ENCODE data around the gene FAT1.

DNA sequence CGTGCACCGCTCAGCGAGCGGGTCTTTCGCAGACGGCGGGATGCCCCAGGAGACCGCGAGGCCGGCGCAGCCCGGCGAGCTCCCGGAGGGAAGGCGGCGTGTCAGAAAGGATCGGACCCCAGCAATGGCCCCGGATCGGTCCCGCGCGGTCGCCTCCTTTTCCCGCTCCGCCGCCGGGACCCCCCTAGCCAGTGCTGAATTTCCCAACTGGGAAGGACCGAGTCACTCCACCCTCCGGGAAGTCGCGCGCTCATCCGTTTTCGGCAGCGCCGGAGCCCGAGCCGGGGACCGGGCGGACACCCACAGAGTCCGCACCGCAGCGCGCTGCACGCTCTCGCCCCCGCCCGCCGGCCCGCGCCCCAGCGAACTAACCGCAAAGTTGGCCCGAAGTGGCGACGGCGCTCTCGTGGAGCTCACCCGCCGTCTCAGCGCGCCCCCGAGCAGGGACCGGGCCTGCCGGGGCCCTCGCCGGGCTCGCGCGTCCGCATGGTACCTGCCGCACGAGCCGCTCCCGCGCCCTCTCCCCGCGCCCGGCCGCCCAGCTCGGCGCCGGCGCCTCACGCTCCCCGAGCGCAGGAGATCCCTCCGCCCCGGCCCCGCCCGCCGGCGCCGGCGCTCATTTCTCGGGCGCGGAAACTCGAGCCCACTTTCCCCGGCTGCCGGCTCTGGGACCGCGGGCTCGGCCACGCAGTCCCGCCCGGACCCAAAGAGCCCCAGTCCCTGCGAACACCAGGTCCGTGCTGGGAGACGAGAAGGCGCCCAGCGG is at the start of gene FAT1:
- TF ChIP-seq CTCF (IDR thresholded peaks at IDR 0.05 in 4 of 5, conservative IDR thresholded peaks at IDR 0.05 in 1 of 5) (no peak), POLR2A (IDR thresholded peaks at IDR 0.05) (peak in 1 of 2 donors; percentile 23)

Data from gastrocnemius medialis (tissue), 4 donors.